Thoracic aorta (tissue), 2 donors: Measurements from ENCODE around the gene B9D2. TPM values are rescaled to one million over a fixed set of nuclear protein-coding genes. Genes with fewer than 3 reads are reported as not detected.
"Not testable (repeated sequence)": the region's sequence is repeated elsewhere in the genome, so short reads cannot be mapped to it uniquely, and the experiment has no call there.

ENCODE experiments used
- ATAC-seq: fragments of 150-250 bp; one replicate; pipeline ENCODE4 v1.8.0; 2017; ENCODE audit warnings: low read depth; ENCODE audit not compliant: insufficient number of reproducible peaks, low FRiP score
- DNase-seq: peaks from one replicate; pipeline ENCODE4 v3.0.0-alpha.2; 2020; ENCODE audit warnings: low spot score
- H3K27ac ChIP-seq, 2 donors: fragments of 200-600 bp; sonication (generic); 1 replicate in 1 of 2; 2 replicates in 1 of 2; pipeline ENCODE4 v1.5.1; 2016; ENCODE audit warnings: mild to moderate bottlenecking in 2 of 2, moderate library complexity in 2 of 2
- H3K27me3 ChIP-seq: fragments of 200-600 bp; sonication (generic); replicated peaks from 2 replicates; pipeline ENCODE4 v1.6.0; 2016; ENCODE audit warnings: mild to moderate bottlenecking; ENCODE audit not compliant: insufficient read depth
- H3K36me3 ChIP-seq: fragments of 200-600 bp; sonication (generic); one replicate; pipeline ENCODE4 v1.5.1; 2016
- H3K4me1 ChIP-seq, 2 donors: fragments of 200-600 bp; sonication (generic); 1 replicate in 1 of 2; 2 replicates in 1 of 2; pipeline versions ENCODE4 v1.5.1 to v1.6.0; 2016; ENCODE audit warnings: low read depth in 2 of 2, mild to moderate bottlenecking in 1 of 2; ENCODE audit not compliant: control insufficient read depth in 1 of 2
- H3K4me3 ChIP-seq: fragments of 200-600 bp; sonication (generic); 2 replicates; pipeline ENCODE4 v1.5.1; 2016; ENCODE audit warnings: mild to moderate bottlenecking
- H3K9me3 ChIP-seq: fragments of 200-600 bp; sonication (generic); 2 replicates; pipeline ENCODE4 v1.5.1; 2016
- total RNA-seq, 2 donors: library from RNA; depleted of rRNA; stranded (reverse); fragments of >200 nt; gene quantifications; one replicate each; pipeline versions ENCODE4 v1.1.0 to v1.2.3, GENCODE V29; 2016
- TF ChIP-seq, protein P1 (sequence below): fragments of 200-600 bp; sonication (generic); IDR thresholded peaks from one replicate; pipeline ENCODE4 v1.5.1; 2019; ENCODE audit warnings: antibody characterized with exemption

The B9D2 gene
- total RNA-seq, 2 donors from 2014 or later, result 1.2 to 4.0 TPM

- no peaks in the 10 kb centered on the region for H3K9me3 ChIP-seq
- no peak for ATAC-seq
- TF ChIP-seq, protein P1, sequence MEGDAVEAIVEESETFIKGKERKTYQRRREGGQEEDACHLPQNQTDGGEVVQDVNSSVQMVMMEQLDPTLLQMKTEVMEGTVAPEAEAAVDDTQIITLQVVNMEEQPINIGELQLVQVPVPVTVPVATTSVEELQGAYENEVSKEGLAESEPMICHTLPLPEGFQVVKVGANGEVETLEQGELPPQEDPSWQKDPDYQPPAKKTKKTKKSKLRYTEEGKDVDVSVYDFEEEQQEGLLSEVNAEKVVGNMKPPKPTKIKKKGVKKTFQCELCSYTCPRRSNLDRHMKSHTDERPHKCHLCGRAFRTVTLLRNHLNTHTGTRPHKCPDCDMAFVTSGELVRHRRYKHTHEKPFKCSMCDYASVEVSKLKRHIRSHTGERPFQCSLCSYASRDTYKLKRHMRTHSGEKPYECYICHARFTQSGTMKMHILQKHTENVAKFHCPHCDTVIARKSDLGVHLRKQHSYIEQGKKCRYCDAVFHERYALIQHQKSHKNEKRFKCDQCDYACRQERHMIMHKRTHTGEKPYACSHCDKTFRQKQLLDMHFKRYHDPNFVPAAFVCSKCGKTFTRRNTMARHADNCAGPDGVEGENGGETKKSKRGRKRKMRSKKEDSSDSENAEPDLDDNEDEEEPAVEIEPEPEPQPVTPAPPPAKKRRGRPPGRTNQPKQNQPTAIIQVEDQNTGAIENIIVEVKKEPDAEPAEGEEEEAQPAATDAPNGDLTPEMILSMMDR, result no peak
- H3K4me1 ChIP-seq, result peaks cover 0 to 20% of the 10 kb centered on the region in 2 donors
- H3K36me3 ChIP-seq, result peaks cover 6% of the 10 kb centered on the region
- H3K27ac ChIP-seq, result peak overlapping the region; percentile 79 to 89
- peak overlapping the region; percentile 98 for H3K4me3 ChIP-seq
- no peaks in the 10 kb centered on the region for H3K27me3 ChIP-seq
- DNase-seq, result no peak
Observed at GRCh38 chr19:41352279-41352608, 11.7 kb downstream of the B9D2 start.

GRCh38 chr19:41351339-41352245 is 12.4 kb downstream of the B9D2 start:
- H3K4me3 ChIP-seq, result peak overlapping the region; percentile 98
- peaks cover 0 to 20% of the 10 kb centered on the region in 2 donors for H3K4me1 ChIP-seq
- no peak for DNase-seq
- H3K9me3 ChIP-seq, result no peaks in the 10 kb centered on the region
- peaks cover 10% of the 10 kb centered on the region for H3K36me3 ChIP-seq
- no peak for ATAC-seq
- no peaks in the 10 kb centered on the region for H3K27me3 ChIP-seq
- peak overlapping the region; percentile 1 to 89 for H3K27ac ChIP-seq
- TF ChIP-seq, protein P1, result no peak

DNA sequence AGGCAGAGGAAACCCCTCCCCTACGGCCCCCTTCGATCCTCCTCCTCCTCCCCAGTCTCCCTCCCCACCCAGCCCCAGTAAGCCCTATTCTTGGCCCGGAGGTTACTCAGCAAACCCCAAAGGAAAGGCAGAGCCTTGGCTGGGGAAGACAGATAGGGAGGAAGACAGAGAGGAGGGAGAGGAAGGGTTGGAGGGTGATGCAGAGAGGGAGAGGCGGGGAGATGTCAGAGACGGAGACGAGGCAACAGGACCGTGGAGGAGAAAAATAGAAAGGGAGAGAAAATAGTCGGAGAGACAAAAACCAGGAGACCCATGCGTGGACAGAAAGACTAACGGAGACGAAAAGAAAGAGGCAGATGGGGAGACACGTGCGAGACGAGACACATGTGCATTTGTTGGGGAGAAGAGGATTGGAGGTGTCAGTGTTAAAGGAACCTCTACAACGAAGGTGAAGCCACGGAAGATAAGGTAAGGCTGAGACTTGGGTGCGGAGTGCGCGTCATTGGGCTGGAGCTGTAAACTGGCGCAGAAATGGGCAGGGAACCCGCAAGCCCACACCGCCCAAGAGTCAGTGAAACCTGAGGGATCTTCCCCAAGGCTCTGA is 13.1 kb downstream of the B9D2 start:
- peaks cover 15% of the 10 kb centered on the region for H3K36me3 ChIP-seq
- TF ChIP-seq, protein P1, result no peak
- no peaks in the 10 kb centered on the region for H3K27me3 ChIP-seq
- peak overlapping the region; percentile 98 for H3K4me3 ChIP-seq
- DNase-seq (no peak), ATAC-seq (no peak)
- peaks cover 0 to 20% of the 10 kb centered on the region in 2 donors for H3K4me1 ChIP-seq
- H3K27ac ChIP-seq, result peak overlapping the region; percentile 1 to 89
- H3K9me3 ChIP-seq, result no peaks in the 10 kb centered on the region

DNA sequence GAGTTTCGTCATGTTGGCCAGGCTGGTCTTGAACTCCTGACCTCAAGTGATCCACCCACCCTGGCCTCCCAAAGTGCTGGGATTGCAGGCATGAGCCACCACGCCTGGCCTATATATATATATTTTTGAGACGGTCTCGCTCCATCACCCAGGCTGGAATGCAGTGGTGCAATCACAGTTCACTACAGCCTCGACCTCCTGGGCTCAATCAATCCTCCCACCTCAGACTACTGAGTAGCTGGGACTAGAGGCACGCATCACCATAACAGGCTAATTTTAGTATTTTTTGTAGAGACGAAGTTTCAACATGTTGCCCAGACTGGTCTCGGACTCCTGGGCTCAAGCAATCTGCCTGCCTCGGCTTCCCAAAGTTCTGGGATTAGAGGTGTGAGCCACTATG is 17.0 kb downstream of the B9D2 start:
- not testable (repeated sequence) for H3K9me3 ChIP-seq, H3K27me3 ChIP-seq, H3K27ac ChIP-seq, DNase-seq, H3K4me3 ChIP-seq, ATAC-seq
- peaks cover 0 to 20% of the 10 kb centered on the region in 2 donors for H3K4me1 ChIP-seq
- H3K36me3 ChIP-seq, result peaks cover 42% of the 10 kb centered on the region

GRCh38 chr19:41344162-41344561 is 19.8 kb downstream of the B9D2 start:
- Histone ChIP-seq H3K4me1 (peaks cover 0 to under 1% of the 10 kb centered on the region in 2 donors), H3K4me3 (no peak overlapping the region), H3K9me3 (no peaks in the 10 kb centered on the region), H3K27me3 (no peaks in the 10 kb centered on the region), H3K36me3 (peaks cover 54% of the 10 kb centered on the region), H3K27ac (no peak overlapping the region)
- ATAC-seq (no peak), DNase-seq (no peak)
- TF ChIP-seq, protein P1, result no peak
